ENCODE results near the gene ABI3. TPM values are rescaled to one million over a fixed set of nuclear protein-coding genes. Genes with fewer than 3 reads are reported as not detected.
"Not testable (repeated sequence)": the region's sequence is repeated elsewhere in the genome, so short reads cannot be mapped to it uniquely, and the experiment has no call there.

ABI3 gene
- total RNA-seq, 1 donor from 2014 or later: 32.8 TPM

GRCh38 chr17:49185381-49185780, 25.1 kb upstream of the ABI3 start:
- intact Hi-C loops (cut with micrococcal nuclease); H3K36me3 Mint-ChIP-seq (ENCODE audit: low read depth); DNase-seq (ENCODE audit: low spot score); H3K27ac Mint-ChIP-seq; H3K4me3 Mint-ChIP-seq; H3K4me1 Mint-ChIP-seq (ENCODE audit: low read depth); H3K27me3 Mint-ChIP-seq (ENCODE audit: insufficient read depth): not testable (repeated sequence)
- peaks cover 20% of the 10 kb centered on the region for H3K9me3 Mint-ChIP-seq

- H3K4me1 Mint-ChIP-seq (ENCODE audit: low read depth): peaks cover 19% of the 10 kb centered on the region
These were observed 23.2 kb upstream of the ABI3 start for GRCh38 chr17:49187301-49187700.

GRCh38 chr17:49190932-49191331, 19.6 kb upstream of the ABI3 start:
- Mint-ChIP-seq H3K36me3 (ENCODE audit: low read depth) (no peaks in the 10 kb centered on the region), H3K27ac (no peak overlapping the region), H3K4me3 (peak overlapping the region; percentile 61), H3K9me3 (peaks cover 5% of the 10 kb centered on the region), H3K4me1 (ENCODE audit: low read depth) (peaks cover 47% of the 10 kb centered on the region), H3K27me3 (ENCODE audit: insufficient read depth) (peaks cover 8% of the 10 kb centered on the region)
- no peak for DNase-seq (ENCODE audit: low spot score)
- intact Hi-C loops (cut with micrococcal nuclease): loop anchor here (5.0 to 10.0 kb wide), 4 partner anchors 151 to 766 kb away; partner anchors contain the start of genes CALCOCO2 and SPOP

More at GRCh38 chr17:49187301-49187700, 23.2 kb upstream of the ABI3 start:
- Mint-ChIP-seq H3K27me3 (ENCODE audit: insufficient read depth) (peaks cover 9% of the 10 kb centered on the region), H3K36me3 (ENCODE audit: low read depth) (peaks cover 5% of the 10 kb centered on the region), H3K27ac (no peak overlapping the region), H3K4me3 (no peak overlapping the region), H3K9me3 (peaks cover 20% of the 10 kb centered on the region)
- intact Hi-C loops (cut with micrococcal nuclease): no loop called here
- DNase-seq (ENCODE audit: low spot score): no peak

- H3K27me3 Mint-ChIP-seq (ENCODE audit: insufficient read depth): peaks cover 8% of the 10 kb centered on the region
- H3K27ac Mint-ChIP-seq: peak overlapping the region; percentile 98
- intact Hi-C loops (cut with micrococcal nuclease): loop anchor here (5.0 to 10.0 kb wide), 4 partner anchors 151 to 767 kb away; partner anchors contain the start of genes CALCOCO2 and SPOP
These were observed 19.0 kb upstream of the ABI3 start for GRCh38 chr17:49191409-49191916.

DNA sequence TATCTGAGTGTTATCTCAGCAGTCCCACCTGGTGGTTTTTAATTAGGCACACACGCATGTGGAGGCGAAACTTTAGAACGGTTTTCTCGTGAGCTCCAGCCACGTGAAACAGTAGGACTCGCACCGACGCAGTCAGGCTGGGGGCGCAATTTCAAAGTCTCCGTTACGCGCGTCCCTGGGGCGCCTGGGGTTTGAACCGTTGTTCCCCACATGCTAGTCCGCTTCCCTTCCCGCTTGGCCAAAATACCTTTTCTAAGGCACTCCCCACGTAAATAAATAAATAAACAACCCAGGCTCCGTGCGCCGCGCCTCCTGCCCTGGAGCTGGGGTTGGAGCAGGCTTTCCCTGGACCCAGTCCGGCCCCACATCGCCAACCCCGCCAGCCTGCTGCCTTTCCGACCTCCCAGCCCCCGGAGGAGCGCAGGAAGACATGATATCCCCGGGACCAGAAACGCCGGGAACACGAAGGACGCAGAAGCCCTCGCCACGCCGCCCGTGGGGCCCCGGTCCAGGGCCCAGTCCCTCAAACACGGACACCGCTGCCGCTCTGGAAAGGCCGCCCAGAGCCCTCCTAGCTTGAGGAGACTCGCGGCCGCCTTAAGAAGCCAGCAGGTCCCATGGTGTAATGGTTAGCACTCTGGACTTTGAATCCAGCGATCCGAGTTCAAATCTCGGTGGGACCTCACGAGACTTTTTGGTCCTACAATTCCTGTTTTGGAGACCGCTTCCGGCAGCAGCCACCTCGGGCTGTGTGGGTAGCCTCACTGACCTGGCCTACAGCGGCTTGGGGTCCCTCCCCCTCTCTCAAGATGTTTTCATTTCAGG, 18.4 kb upstream of the ABI3 start:
- H3K9me3 Mint-ChIP-seq: no peaks in the 10 kb centered on the region
- H3K27me3 Mint-ChIP-seq (ENCODE audit: insufficient read depth): peaks cover 8% of the 10 kb centered on the region
- H3K4me3 Mint-ChIP-seq: peak overlapping the region; percentile 89
- H3K36me3 Mint-ChIP-seq (ENCODE audit: low read depth): no peaks in the 10 kb centered on the region
- intact Hi-C loops (cut with micrococcal nuclease): loop anchor here (1.0 to 10.0 kb wide), 10 partner anchors 18 to 767 kb away; partner anchors contain the start of genes ABI3, ATP5MC1, CALCOCO2 and GNGT2
- peak; percentile 88 for DNase-seq (ENCODE audit: low spot score)
- peaks cover 49% of the 10 kb centered on the region for H3K4me1 Mint-ChIP-seq (ENCODE audit: low read depth)
- H3K27ac Mint-ChIP-seq: peak overlapping the region; percentile 98

More at GRCh38 chr17:49191409-49191916, 19.0 kb upstream of the ABI3 start:
- no peaks in the 10 kb centered on the region for H3K9me3 Mint-ChIP-seq
- peaks cover 49% of the 10 kb centered on the region for H3K4me1 Mint-ChIP-seq (ENCODE audit: low read depth)
- H3K36me3 Mint-ChIP-seq (ENCODE audit: low read depth): no peaks in the 10 kb centered on the region
- H3K4me3 Mint-ChIP-seq: peak overlapping the region; percentile 89
- DNase-seq (ENCODE audit: low spot score): no peak

GRCh38 chr17:49193513-49194296, 16.8 kb upstream of the ABI3 start:
- intact Hi-C loops (cut with micrococcal nuclease): loop anchor here (1.0 to 10.0 kb wide), 6 partner anchors 37 to 769 kb away; partner anchors contain the start of genes CALCOCO2, PHOSPHO1, SPOP and ZNF652
- peak overlapping the region; percentile 98 for H3K27ac Mint-ChIP-seq
- no peaks in the 10 kb centered on the region for H3K36me3 Mint-ChIP-seq (ENCODE audit: low read depth)
- H3K4me3 Mint-ChIP-seq: peak overlapping the region; percentile 89
- H3K9me3 Mint-ChIP-seq: no peaks in the 10 kb centered on the region
- DNase-seq (ENCODE audit: low spot score): peak; percentile 7
- peaks cover 49% of the 10 kb centered on the region for H3K4me1 Mint-ChIP-seq (ENCODE audit: low read depth)
- peaks cover 8% of the 10 kb centered on the region for H3K27me3 Mint-ChIP-seq (ENCODE audit: insufficient read depth)

GRCh38 chr17:49194297-49194607, 16.3 kb upstream of the ABI3 start:
- intact Hi-C loops (cut with micrococcal nuclease): loop anchor here (5.0 to 10.0 kb wide), 4 partner anchors 148 to 769 kb away; partner anchors contain the start of genes CALCOCO2 and SPOP

GRCh38 chr17:49195751-49196150, 14.8 kb upstream of the ABI3 start:
- Mint-ChIP-seq H3K4me3 (no peak overlapping the region), H3K9me3 (no peaks in the 10 kb centered on the region), H3K27ac (no peak overlapping the region), H3K4me1 (ENCODE audit: low read depth) (peaks cover 41% of the 10 kb centered on the region), H3K27me3 (ENCODE audit: insufficient read depth) (peaks cover 8% of the 10 kb centered on the region), H3K36me3 (ENCODE audit: low read depth) (no peaks in the 10 kb centered on the region)
- intact Hi-C loops (cut with micrococcal nuclease): loop anchor here (10.0 kb wide), 1 partner anchor 771 kb away; no protein-coding TSS in a partner anchor
- DNase-seq (ENCODE audit: low spot score): no peak

More at GRCh38 chr17:49194297-49194607, 16.3 kb upstream of the ABI3 start:
- peak overlapping the region; percentile 89 for H3K4me3 Mint-ChIP-seq
- H3K36me3 Mint-ChIP-seq (ENCODE audit: low read depth): no peaks in the 10 kb centered on the region
- peak overlapping the region; percentile 21 for H3K27ac Mint-ChIP-seq
- peaks cover 8% of the 10 kb centered on the region for H3K27me3 Mint-ChIP-seq (ENCODE audit: insufficient read depth)
- no peaks in the 10 kb centered on the region for H3K9me3 Mint-ChIP-seq
- no peak for DNase-seq (ENCODE audit: low spot score)
- peaks cover 49% of the 10 kb centered on the region for H3K4me1 Mint-ChIP-seq (ENCODE audit: low read depth)

DNA sequence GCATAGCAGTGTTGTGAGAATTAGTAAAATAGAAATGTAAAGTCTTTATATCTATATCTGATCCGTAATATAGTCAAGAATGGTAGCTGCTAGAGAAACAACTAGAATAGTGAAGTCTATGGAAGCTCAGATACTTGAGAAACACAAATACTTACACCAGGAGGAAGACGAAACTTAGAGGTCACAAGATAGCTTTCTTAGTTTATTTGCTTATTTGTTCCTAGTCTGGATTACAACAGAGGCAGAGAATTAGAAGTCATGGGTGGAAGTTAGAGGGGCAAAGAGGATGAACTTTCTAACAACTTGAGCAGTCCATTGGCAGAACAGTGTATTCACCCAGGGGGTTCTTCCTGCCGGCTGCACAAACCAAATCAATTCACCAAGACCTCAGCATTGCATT, 14.0 kb upstream of the ABI3 start:
- intact Hi-C loops (cut with micrococcal nuclease): loop anchor here (10.0 kb wide), 1 partner anchor 772 kb away; no protein-coding TSS in a partner anchor
- H3K4me1 Mint-ChIP-seq (ENCODE audit: low read depth): peaks cover 36% of the 10 kb centered on the region
- H3K27me3 Mint-ChIP-seq (ENCODE audit: insufficient read depth): peaks cover 8% of the 10 kb centered on the region
- no peak overlapping the region for H3K27ac Mint-ChIP-seq
- H3K36me3 Mint-ChIP-seq (ENCODE audit: low read depth): no peaks in the 10 kb centered on the region
- DNase-seq (ENCODE audit: low spot score): no peak
- H3K4me3 Mint-ChIP-seq: no peak overlapping the region
- no peaks in the 10 kb centered on the region for H3K9me3 Mint-ChIP-seq

DNA sequence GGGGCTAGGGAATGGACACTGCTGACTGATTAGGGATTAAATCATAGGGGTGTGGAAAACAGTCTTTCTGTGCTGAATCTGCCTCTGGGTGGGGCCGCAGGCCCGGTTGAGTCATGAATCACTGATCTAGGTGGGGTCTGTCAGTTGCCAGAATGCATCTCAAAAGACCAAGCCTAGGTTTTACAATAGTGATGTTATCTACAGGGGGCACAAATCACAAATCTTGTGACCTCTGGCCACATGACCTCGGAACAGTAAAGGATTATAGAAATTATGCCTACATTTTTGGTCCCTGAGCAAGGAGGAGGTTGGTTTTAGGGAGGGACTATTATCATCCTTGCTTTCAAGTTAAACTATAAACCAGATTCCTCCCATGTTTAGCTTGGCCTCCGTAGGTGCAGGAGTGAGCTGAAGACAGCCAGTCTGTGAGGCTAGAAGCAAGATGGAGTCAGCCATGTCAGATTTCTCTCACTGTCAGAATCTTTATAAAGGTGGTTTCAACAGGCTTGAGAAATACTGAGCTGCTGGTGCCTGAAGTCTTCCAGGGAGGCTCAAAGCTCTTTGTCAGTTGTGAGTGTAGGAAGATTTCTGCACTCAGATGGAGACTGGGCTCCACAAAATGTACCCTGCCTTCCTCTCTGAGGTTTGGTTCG, 13.0 kb upstream of the ABI3 start:
- no peak overlapping the region for H3K4me3 Mint-ChIP-seq
- H3K36me3 Mint-ChIP-seq (ENCODE audit: low read depth): peaks cover 4% of the 10 kb centered on the region
- H3K9me3 Mint-ChIP-seq: no peaks in the 10 kb centered on the region
- H3K4me1 Mint-ChIP-seq (ENCODE audit: low read depth): peaks cover 28% of the 10 kb centered on the region
- intact Hi-C loops (cut with micrococcal nuclease): loop anchor here (10.0 kb wide), 1 partner anchor 773 kb away; no protein-coding TSS in a partner anchor
- DNase-seq (ENCODE audit: low spot score): no peak
- peaks cover 3% of the 10 kb centered on the region for H3K27me3 Mint-ChIP-seq (ENCODE audit: insufficient read depth)
- H3K27ac Mint-ChIP-seq: no peak overlapping the region

- H3K27me3 Mint-ChIP-seq (ENCODE audit: insufficient read depth): peaks cover 3% of the 10 kb centered on the region
- intact Hi-C loops (cut with micrococcal nuclease): loop anchor here (10.0 kb wide), 1 partner anchor 773 kb away; no protein-coding TSS in a partner anchor
- no peak for DNase-seq (ENCODE audit: low spot score)
- no peak overlapping the region for H3K4me3 Mint-ChIP-seq
- H3K4me1 Mint-ChIP-seq (ENCODE audit: low read depth): peaks cover 23% of the 10 kb centered on the region
- H3K27ac Mint-ChIP-seq: no peak overlapping the region
- H3K9me3 Mint-ChIP-seq: no peaks in the 10 kb centered on the region
- H3K36me3 Mint-ChIP-seq (ENCODE audit: low read depth): peaks cover 5% of the 10 kb centered on the region
These were observed 12.3 kb upstream of the ABI3 start for GRCh38 chr17:49198211-49198610.

DNA sequence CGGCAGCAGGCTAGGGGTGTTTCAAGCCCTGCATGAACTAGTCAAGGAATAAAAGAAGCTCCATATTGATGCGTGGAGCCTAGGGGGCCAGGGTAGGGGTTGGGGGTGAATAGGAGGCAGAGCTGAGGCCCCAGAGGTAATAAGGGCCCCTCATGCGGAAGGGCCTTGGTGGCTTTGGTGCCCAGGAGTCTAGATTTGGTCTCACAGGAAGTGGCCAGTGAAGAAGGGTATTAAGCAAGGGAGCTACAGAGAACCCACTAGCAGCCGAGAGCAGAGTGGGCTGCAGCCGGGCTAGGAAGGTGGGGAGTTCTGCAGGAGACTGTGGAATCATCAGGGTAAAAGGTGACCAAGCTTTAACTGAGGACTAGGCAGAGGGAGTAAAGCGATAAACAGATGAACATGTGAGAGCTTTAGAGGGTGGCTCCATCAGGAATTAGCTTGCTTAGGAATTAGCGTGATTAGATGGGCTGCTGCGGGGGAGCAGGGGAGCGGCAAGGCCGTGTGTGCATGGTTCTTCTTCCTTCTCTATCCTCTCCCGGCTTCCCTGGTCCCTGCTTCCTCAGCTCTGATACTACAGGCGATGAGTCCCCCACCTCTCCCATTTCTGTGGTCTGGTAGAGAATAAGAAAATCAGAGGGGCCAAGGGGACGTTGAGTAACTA, 10.0 kb upstream of the ABI3 start:
- peaks cover 6% of the 10 kb centered on the region for H3K36me3 Mint-ChIP-seq (ENCODE audit: low read depth)
- no peak overlapping the region for H3K27ac Mint-ChIP-seq
- no peaks in the 10 kb centered on the region for H3K27me3 Mint-ChIP-seq (ENCODE audit: insufficient read depth)
- H3K4me1 Mint-ChIP-seq (ENCODE audit: low read depth): peaks cover 6% of the 10 kb centered on the region
- DNase-seq (ENCODE audit: low spot score): no peak
- no peaks in the 10 kb centered on the region for H3K9me3 Mint-ChIP-seq
- H3K4me3 Mint-ChIP-seq: no peak overlapping the region
- intact Hi-C loops (cut with micrococcal nuclease): no loop called here
